Erythroblast (primary cell): Measurements from ENCODE around the gene AFDN.

Source experiments
- DNase-seq, 2 experiments: peaks; one replicate each; lab custom pipeline; 2025; lab: John Stamatoyannopoulos, UW
- GATA1 ChIP-seq: IDR thresholded peaks from 2 replicates; pipeline ENCODE4 v1.6.1; 2011; ENCODE audit warnings: low read depth, mild to moderate bottlenecking, control low read depth, low read length, moderate library complexity
- POLR2A ChIP-seq: IDR thresholded peaks from 2 replicates; pipeline ENCODE4 v1.6.1; 2011; ENCODE audit warnings: mild to moderate bottlenecking, low read length

Gene AFDN

GRCh38 chr6:168016176-168016620, 189.5 kb downstream of the AFDN start:
- TF ChIP-seq GATA1 (no peak), POLR2A (no peak)
- DNase-seq: no peak

- DNase-seq: no peak
- TF ChIP-seq GATA1: no peak
- TF ChIP-seq POLR2A: no peak
Measured at GRCh38 chr6:168016721-168017525, 190.2 kb downstream of the AFDN start.

- no peak for DNase-seq
- TF ChIP-seq GATA1: no peak
Measured at GRCh38 chr6:168017629-168018028, 190.9 kb downstream of the AFDN start.

GRCh38 chr6:168018664-168019063, 192.0 kb downstream of the AFDN start:
- TF ChIP-seq GATA1 (no peak), POLR2A (no peak)
- no peak for DNase-seq

- no peak for TF ChIP-seq GATA1
- no peak for TF ChIP-seq POLR2A
- no peak for DNase-seq
Measured at GRCh38 chr6:168020242-168020641, 193.5 kb downstream of the AFDN start.

GRCh38 chr6:168021581-168021980, 194.9 kb downstream of the AFDN start:
- TF ChIP-seq POLR2A (no peak), GATA1 (no peak)
- DNase-seq: no peak
